Ovary (tissue), 9 donors: ENCODE data around the gene TMED9. TPM values are rescaled to one million over a fixed set of nuclear protein-coding genes. Genes with fewer than 3 reads are reported as not detected.
"Not testable (repeated sequence)": the region's sequence is repeated elsewhere in the genome, so short reads cannot be mapped to it uniquely, and the experiment has no call there.

Experiments
- DNase-seq, 5 donors: peaks; one replicate each; pipeline ENCODE4 v3.0.0-alpha.2; 2019 to 2020
- H3K27ac ChIP-seq, 2 donors: fragments of 200-600 bp; one replicate each; pipeline versions ENCODE4 v1.5.1 to v1.8.0; 2019 to 2022
- H3K27me3 ChIP-seq: fragments of 200-600 bp; one replicate; pipeline ENCODE4 v1.8.0; 2022
- H3K36me3 ChIP-seq: fragments of 200-600 bp; sonication (generic); one replicate; pipeline ENCODE4 v1.5.1; 2019
- H3K4me1 ChIP-seq: one replicate; pipeline ENCODE4 v1.8.1; 2013; ENCODE audit warnings: mild to moderate bottlenecking, moderate library complexity; ENCODE audit not compliant: insufficient read depth
- H3K4me3 ChIP-seq: fragments of 200-600 bp; sonication (generic); one replicate; pipeline ENCODE4 v1.5.1; 2017
- H3K9me3 ChIP-seq, 2 donors: fragments of 200-600 bp in 1 of 2; sonication (generic) in 1 of 2; one replicate each; pipeline versions ENCODE4 v1.5.1 to v1.8.1; 2013 to 2019; ENCODE audit warnings: mild to moderate bottlenecking in 1 of 2, moderate library complexity in 1 of 2
- EP300 ChIP-seq: sonication (generic); formaldehyde crosslinking; IDR thresholded peaks from one replicate; pipeline ENCODE4 v1.6.1; 2017; ENCODE audit warnings: antibody characterized with exemption
- POLR2A ChIP-seq: fragments of 450-650 bp; IDR thresholded peaks from one replicate; pipeline ENCODE4 v1.6.1; 2017; ENCODE audit warnings: antibody characterized with exemption, mild to moderate bottlenecking, moderate library complexity
- WGBS, 3 donors: extraction: QIAGEN DNeasy Blood & Tissue Kit in 1 of 3; methylation state at CpG; one replicate each; pipeline versions ENCODE4 v1.1.5 to v1.1.7; 2013 to 2017; 5-methylcytosine and 5-hydroxymethylcytosine counted together
- intact Hi-C, 4 donors: fragments of 100-400 bp; cut with DNase I; formaldehyde crosslinking; loops; one replicate each; pipeline versions ENCODE4 v1.11.0 to v1.15.1; 2022 to 2023
- polyA plus RNA-seq, 2 donors: library from polyadenylated mRNA; stranded (reverse); fragments of 200-250 nt in 1 of 2; fragments of 350-450 nt in 1 of 2; fragmentation: Illumina TruSeq in 1 of 2; extraction: RNeasy Lipid Tissue Mini Kit (QIAGEN cat#74804) in 1 of 2; gene quantifications; one replicate each; pipeline ENCODE4 v1.2.3, GENCODE V29; 2013 to 2014
- total RNA-seq, 7 donors: library from RNA; depleted of rRNA in 2 of 7; stranded (reverse); fragments of >200 nt in 2 of 7; fragmentation: NEBNext Ultra II Directional in 3 of 7; extraction: Animal tissue kit (Norgen Biotek cat#: 25700) in 3 of 7; gene quantifications; one replicate each; pipeline versions ENCODE4 v1.1.0 to v1.2.4, GENCODE V29; 2016 to 2023
- TF ChIP-seq, protein P1 (sequence below), 3 donors: fragments of 450-650 bp in 2 of 3; fragments of 200-600 bp in 1 of 3; IDR thresholded peaks; one replicate each; pipeline versions ENCODE4 v1.5.1 to v1.8.0; 2016 to 2022; ENCODE audit warnings: antibody characterized with exemption in 3 of 3, mild to moderate bottlenecking in 1 of 3
- donor health status: DM: no; HTN: no; CAD: no; lungs with moderate emphysema.
- donor health status: DM: no; HTN: no; CAD: no.
- donor health status: Bipolar disorder and iron deficiency.
- donor health status: DM: yes; HTN: yes; CAD: no.
- donor health status: DM: no; HTN: no; CAD: no.
- donor health status: DM: yes; HTN: yes; CAD: no.

Gene TMED9
- total and polyA plus RNA-seq, 9 donors: 54.0 to 112 (median 80.3) TPM

DNA sequence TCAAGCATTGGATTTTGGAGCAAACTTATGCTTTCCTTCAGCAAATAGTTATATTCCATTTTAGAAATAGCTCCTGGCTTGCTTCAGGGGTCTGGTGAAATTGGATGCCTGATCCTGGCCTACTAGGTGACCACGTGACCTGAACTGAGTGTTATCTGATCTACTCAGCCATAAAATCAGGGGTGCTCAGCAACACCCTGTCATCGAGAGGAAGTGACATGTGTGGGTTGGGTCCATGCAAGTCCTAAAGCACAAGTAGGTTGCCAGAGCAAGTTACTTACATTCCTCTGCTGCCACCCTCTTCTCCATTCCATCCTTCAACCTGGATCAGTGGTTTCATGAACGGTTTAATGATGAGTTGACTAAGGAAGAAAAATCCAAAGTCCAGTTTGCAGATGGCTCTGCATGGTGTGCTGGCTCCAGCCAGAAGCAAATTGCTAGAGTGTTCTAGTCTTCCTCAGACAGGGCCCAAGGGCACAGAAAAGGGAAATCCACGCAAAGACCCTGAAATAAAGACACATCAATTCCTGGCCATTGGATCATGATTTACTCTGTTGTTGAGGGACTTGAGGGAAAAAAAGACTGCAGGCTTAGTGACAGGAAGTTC is 34.9 kb upstream of the TMED9 start:
- no peak for TF ChIP-seq POLR2A
- TF ChIP-seq EP300: no peak
- TF ChIP-seq, protein P1, sequence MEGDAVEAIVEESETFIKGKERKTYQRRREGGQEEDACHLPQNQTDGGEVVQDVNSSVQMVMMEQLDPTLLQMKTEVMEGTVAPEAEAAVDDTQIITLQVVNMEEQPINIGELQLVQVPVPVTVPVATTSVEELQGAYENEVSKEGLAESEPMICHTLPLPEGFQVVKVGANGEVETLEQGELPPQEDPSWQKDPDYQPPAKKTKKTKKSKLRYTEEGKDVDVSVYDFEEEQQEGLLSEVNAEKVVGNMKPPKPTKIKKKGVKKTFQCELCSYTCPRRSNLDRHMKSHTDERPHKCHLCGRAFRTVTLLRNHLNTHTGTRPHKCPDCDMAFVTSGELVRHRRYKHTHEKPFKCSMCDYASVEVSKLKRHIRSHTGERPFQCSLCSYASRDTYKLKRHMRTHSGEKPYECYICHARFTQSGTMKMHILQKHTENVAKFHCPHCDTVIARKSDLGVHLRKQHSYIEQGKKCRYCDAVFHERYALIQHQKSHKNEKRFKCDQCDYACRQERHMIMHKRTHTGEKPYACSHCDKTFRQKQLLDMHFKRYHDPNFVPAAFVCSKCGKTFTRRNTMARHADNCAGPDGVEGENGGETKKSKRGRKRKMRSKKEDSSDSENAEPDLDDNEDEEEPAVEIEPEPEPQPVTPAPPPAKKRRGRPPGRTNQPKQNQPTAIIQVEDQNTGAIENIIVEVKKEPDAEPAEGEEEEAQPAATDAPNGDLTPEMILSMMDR (IDR thresholded peaks at IDR 0.05): no peak
- Histone ChIP-seq H3K36me3 (no peaks in the 10 kb centered on the region), H3K4me1 (peaks cover 8% of the 10 kb centered on the region), H3K27ac (no peak overlapping the region), H3K9me3 (no peaks in the 10 kb centered on the region), H3K4me3 (no peak overlapping the region), H3K27me3 (no peaks in the 10 kb centered on the region)
- intact Hi-C loops: no loop called here
- DNase-seq: no peak
- 45 to 56% (median 52%) methylated on average over 4 of the region's 4 CpGs for WGBS, 3 donors

DNA sequence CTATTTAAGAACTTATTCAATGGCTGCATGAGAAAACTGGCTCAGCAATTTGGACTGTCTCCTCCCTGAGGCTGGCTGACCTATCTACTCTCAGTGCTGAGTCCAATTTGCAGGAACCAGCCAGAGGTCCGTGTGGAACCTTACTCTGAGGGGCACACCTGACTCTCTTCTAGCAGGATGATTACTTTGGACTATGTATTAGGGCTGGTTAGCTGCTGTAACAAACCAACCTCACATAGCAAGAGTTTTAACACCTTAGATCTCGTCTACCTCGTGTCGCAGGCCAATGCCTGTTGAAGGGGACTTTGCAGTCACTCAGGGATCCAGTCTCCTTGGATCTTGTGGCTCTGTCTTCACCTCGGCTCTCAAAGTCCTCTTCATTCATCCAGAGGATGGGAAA is 34.2 kb upstream of the TMED9 start:
- Histone ChIP-seq H3K27me3 (no peaks in the 10 kb centered on the region), H3K9me3 (no peaks in the 10 kb centered on the region), H3K27ac (no peak overlapping the region), H3K36me3 (no peaks in the 10 kb centered on the region), H3K4me1 (peaks cover 7% of the 10 kb centered on the region), H3K4me3 (no peak overlapping the region)
- intact Hi-C loops: no loop called here
- 72 to 88% (median 76%) methylated on average over 5 of the region's 5 CpGs for WGBS, 3 donors
- TF ChIP-seq POLR2A: no peak
- TF ChIP-seq, protein P1 (IDR thresholded peaks at IDR 0.05): no peak
- no peak for DNase-seq

DNA sequence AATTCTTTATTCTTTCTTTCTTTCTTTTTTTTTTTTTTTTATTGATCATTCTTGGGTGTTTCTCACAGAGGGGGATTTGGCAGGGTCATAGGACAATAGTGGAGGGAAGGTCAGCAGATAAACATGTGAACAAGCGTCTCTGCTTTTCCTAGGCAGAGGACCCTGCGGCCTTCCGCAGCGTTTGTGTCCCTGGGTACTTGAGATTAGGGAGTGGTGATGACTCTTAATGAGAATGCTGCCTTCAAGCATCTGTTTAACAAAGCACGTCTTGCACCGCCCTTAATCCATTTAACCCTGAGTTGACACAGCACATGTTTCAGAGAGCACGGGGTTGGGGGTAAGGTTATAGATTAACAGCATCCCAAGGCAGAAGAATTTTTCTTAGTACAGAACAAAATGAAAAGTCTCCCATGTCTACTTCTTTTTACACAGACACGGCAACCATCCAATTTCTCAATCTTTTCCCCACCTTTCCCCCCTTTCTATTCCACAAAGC is 32.5 kb upstream of the TMED9 start:
- intact Hi-C loops, H3K4me1 ChIP-seq, H3K9me3 ChIP-seq, H3K27ac ChIP-seq, DNase-seq, H3K27me3 ChIP-seq, H3K36me3 ChIP-seq, H3K4me3 ChIP-seq: not testable (repeated sequence)
- WGBS, 3 donors: 45 to 51% (median 47%) methylated on average over 8 of the region's 8 CpGs

DNA sequence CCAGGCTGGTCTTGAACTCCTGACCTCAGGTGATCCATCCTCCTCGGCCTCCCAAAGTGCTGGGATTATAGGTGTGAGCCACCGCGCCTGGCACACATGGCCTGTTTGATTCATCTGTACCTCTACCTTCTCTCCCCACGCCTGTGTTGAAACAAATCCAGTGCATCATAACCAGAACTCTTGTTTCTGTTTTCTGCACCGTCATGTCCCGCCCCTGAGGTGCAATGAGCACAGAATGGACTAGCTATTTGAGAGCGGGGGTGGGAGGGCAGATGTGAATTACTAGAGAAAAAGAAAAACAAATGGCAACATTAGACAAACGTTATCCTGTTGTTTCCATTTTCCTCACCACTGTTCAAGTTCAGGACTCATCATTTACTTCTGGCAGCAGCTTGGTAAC is 27.0 kb upstream of the TMED9 start:
- intact Hi-C loops: no loop called here
- H3K9me3 ChIP-seq: no peaks in the 10 kb centered on the region
- no peak for DNase-seq
- H3K36me3 ChIP-seq: no peaks in the 10 kb centered on the region
- no peak overlapping the region for H3K4me3 ChIP-seq
- 61 to 72% (median 62%) methylated on average over 8 of the region's 8 CpGs for WGBS, 3 donors
- TF ChIP-seq, protein P1 (IDR thresholded peaks at IDR 0.05): no peak
- no peak for TF ChIP-seq POLR2A
- no peak for TF ChIP-seq EP300
- H3K27me3 ChIP-seq: no peaks in the 10 kb centered on the region
- no peaks in the 10 kb centered on the region for H3K4me1 ChIP-seq
- H3K27ac ChIP-seq: no peak overlapping the region

DNA sequence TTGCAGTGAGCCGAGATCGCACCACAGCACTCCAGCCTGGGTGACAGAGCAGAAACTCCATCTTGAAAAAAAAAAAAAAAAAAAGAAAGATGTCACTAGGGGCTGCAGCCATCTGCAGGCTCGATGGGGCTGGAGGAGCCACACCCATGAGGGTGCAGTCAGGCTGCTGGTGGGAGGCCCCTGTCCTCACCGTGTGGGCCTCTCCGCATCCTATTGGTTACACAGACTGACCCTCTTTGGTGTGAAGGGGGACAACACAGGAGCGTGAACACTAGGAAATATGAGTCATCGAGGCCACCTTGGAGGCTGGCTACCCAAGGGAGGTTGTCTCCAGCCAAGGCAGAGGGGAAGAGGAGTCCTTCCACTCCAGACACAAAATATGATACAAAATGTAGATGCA is 23.7 kb upstream of the TMED9 start:
- no peak overlapping the region for H3K4me3 ChIP-seq
- intact Hi-C loops: no loop called here
- H3K4me1 ChIP-seq: no peaks in the 10 kb centered on the region
- no peak for TF ChIP-seq POLR2A
- TF ChIP-seq, protein P1 (IDR thresholded peaks at IDR 0.05): no peak
- no peak for TF ChIP-seq EP300
- no peaks in the 10 kb centered on the region for H3K36me3 ChIP-seq
- no peak for DNase-seq
- no peaks in the 10 kb centered on the region for H3K9me3 ChIP-seq
- no peak overlapping the region for H3K27ac ChIP-seq
- WGBS, 3 donors: 67 to 76% (median 75%) methylated on average over 7 of the region's 7 CpGs
- H3K27me3 ChIP-seq: no peaks in the 10 kb centered on the region
